Ishikawa (cell line): ENCODE results near the gene TCP11.

Source experiments
- CEBPB ChIP-seq: IDR thresholded peaks from 2 replicates; pipeline ENCODE4 v1.6.1; 2012
- CREB1 ChIP-seq: IDR thresholded peaks from 2 replicates; pipeline ENCODE4 v1.6.1; 2012; ENCODE audit warnings: low read depth
- EGR1 ChIP-seq: IDR thresholded peaks from 2 replicates; pipeline ENCODE4 v1.6.1; 2012
- EP300 ChIP-seq: IDR thresholded peaks from 2 replicates; pipeline ENCODE4 v1.6.1; 2012; ENCODE audit warnings: borderline replicate concordance
- FOXM1 ChIP-seq: IDR thresholded peaks from 2 replicates; pipeline ENCODE4 v1.6.1; 2012; ENCODE audit warnings: low read depth, borderline replicate concordance
- NFIC ChIP-seq: IDR thresholded peaks from 2 replicates; pipeline ENCODE4 v1.6.1; 2012
- RAD21 ChIP-seq: IDR thresholded peaks from 2 replicates; pipeline ENCODE4 v1.6.1; 2012; ENCODE audit warnings: low read depth
- TAF1 ChIP-seq: IDR thresholded peaks from 2 replicates; pipeline ENCODE4 v1.6.1; 2012; ENCODE audit warnings: low read depth, mild to moderate bottlenecking
- TCF12 ChIP-seq: IDR thresholded peaks from 2 replicates; pipeline ENCODE4 v1.6.1; 2012; ENCODE audit warnings: low read depth
- TEAD4 ChIP-seq: IDR thresholded peaks from 2 replicates; pipeline ENCODE4 v1.6.1; 2012
- USF1 ChIP-seq: IDR thresholded peaks from 2 replicates; pipeline ENCODE4 v1.6.1; 2012
- YY1 ChIP-seq: IDR thresholded peaks from 2 replicates; pipeline ENCODE4 v1.6.1; 2012; ENCODE audit warnings: low read depth
- ZBTB7A ChIP-seq: IDR thresholded peaks from 2 replicates; pipeline ENCODE4 v1.6.1; 2012; ENCODE audit warnings: low read depth
- TF ChIP-seq, protein P1 (sequence below): IDR thresholded peaks from 2 replicates; pipeline ENCODE4 v1.6.1; 2012
- TF ChIP-seq, protein P2 (sequence below): IDR thresholded peaks from 2 replicates; pipeline ENCODE4 v1.6.1; 2012; ENCODE audit warnings: low read depth, mild to moderate bottlenecking

TCP11 gene

GRCh38 chr6:35068644-35069043, 72.5 kb downstream of the TCP11 start:
- no peak for TF ChIP-seq CEBPB
- no peak for TF ChIP-seq ZBTB7A
- TF ChIP-seq, protein P1, sequence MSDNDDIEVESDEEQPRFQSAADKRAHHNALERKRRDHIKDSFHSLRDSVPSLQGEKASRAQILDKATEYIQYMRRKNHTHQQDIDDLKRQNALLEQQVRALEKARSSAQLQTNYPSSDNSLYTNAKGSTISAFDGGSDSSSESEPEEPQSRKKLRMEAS = no peak
- no peak for TF ChIP-seq TEAD4
- TF ChIP-seq RAD21 = no peak
- TF ChIP-seq YY1 = no peak

GRCh38 chr6:35068206-35068605, 72.9 kb downstream of the TCP11 start:
- TF ChIP-seq EP300 (no peak), RAD21 (no peak), ZBTB7A (no peak), YY1 (no peak), NFIC (no peak), CREB1 (no peak), TCF12 (no peak), CEBPB (no peak), TAF1 (no peak), EGR1 (no peak), USF1 (no peak), TEAD4 (no peak), FOXM1 (no peak)
- TF ChIP-seq, protein P2, sequence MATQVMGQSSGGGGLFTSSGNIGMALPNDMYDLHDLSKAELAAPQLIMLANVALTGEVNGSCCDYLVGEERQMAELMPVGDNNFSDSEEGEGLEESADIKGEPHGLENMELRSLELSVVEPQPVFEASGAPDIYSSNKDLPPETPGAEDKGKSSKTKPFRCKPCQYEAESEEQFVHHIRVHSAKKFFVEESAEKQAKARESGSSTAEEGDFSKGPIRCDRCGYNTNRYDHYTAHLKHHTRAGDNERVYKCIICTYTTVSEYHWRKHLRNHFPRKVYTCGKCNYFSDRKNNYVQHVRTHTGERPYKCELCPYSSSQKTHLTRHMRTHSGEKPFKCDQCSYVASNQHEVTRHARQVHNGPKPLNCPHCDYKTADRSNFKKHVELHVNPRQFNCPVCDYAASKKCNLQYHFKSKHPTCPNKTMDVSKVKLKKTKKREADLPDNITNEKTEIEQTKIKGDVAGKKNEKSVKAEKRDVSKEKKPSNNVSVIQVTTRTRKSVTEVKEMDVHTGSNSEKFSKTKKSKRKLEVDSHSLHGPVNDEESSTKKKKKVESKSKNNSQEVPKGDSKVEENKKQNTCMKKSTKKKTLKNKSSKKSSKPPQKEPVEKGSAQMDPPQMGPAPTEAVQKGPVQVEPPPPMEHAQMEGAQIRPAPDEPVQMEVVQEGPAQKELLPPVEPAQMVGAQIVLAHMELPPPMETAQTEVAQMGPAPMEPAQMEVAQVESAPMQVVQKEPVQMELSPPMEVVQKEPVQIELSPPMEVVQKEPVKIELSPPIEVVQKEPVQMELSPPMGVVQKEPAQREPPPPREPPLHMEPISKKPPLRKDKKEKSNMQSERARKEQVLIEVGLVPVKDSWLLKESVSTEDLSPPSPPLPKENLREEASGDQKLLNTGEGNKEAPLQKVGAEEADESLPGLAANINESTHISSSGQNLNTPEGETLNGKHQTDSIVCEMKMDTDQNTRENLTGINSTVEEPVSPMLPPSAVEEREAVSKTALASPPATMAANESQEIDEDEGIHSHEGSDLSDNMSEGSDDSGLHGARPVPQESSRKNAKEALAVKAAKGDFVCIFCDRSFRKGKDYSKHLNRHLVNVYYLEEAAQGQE = no peak
- TF ChIP-seq, protein P1 = no peak
